Heart left ventricle (tissue), 13 donors: Measurements from ENCODE around the gene MRPS11.

Experiments used
- POLR2A ChIP-seq, 2 donors: fragments of 450-650 bp; IDR thresholded peaks; one replicate each; pipeline ENCODE4 v1.6.1; 2017; ENCODE audit warnings: antibody characterized with exemption in 2 of 2, mild to moderate bottlenecking in 2 of 2, moderate library complexity in 2 of 2
- TF ChIP-seq, protein P1 (sequence below), 12 donors: fragments of 200-600 bp; sonication (generic) in 4 of 12; IDR thresholded peaks; one replicate each; pipeline versions ENCODE4 v1.5.0 to v1.8.0; 2018 to 2022; ENCODE audit warnings: antibody characterized with exemption in 12 of 12, mild to moderate bottlenecking in 5 of 12
- donor health status: ischemic (EF 13 %, LVEDD 7.1; RV severe dilation, severe dysfunction).
- donor health status: DM: no; HTN: yes; CAD: no.
- donor health status: DM: no; HTN: no; CAD: no.
- donor health status: ischemic (EF 25% LVEDD 6.9; RV normal size, moderate dysfunction).
- donor health status: ischemic (EF 25% LVEDD 5.7; RV mildly dilated, moderate dysfunction).
- donor health status: ischemic (EF 35%, LVEDD 5.7; RV mildly dilated, moderate dysfunction).
- donor health status: nonischemic (EF 11% LVEDD 7.7; RV severe dilation, severe dysfunction).
- donor health status: DM: yes; HTN: yes; CAD: no.
- donor health status: PGD.
- donor health status: ischemic (EF 29% LVEDD 5.4; RV normal size, mild dysfunction).
- donor health status: nonischemic (EF 23%, LVEDD 6.1; RV moderate dilation, normal function).

DNA sequence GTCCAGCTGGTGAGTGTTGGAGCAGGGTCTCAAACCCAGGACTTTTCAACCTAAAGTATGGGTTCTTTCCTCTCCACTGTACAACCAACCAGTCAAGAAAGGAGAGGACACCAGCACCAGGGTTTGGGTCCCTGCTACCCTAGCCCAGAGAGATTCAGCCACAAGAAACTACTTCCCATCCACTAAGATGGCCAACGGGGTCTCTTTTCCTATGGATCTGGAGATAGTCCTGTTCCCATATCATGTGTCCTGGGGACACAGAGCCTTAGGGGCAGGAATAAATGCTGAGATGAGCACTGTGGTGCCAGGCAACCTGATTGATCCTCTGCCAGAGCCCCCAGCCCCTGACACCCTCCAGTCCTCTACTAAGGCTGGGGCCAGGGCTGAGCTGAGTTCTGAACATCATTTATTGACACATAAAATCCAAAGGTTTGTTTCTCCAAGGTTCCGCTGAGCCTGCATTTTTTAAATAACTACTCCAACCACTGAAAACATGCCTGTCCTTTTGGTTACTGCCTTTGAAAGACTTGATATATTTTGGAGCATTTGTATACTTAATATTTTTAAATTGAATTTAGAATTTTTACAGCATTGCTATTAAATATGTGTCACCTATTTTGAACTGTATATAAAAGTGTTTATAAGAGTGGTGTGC is 26.3 kb upstream of the MRPS11 start:
- TF ChIP-seq, protein P1, sequence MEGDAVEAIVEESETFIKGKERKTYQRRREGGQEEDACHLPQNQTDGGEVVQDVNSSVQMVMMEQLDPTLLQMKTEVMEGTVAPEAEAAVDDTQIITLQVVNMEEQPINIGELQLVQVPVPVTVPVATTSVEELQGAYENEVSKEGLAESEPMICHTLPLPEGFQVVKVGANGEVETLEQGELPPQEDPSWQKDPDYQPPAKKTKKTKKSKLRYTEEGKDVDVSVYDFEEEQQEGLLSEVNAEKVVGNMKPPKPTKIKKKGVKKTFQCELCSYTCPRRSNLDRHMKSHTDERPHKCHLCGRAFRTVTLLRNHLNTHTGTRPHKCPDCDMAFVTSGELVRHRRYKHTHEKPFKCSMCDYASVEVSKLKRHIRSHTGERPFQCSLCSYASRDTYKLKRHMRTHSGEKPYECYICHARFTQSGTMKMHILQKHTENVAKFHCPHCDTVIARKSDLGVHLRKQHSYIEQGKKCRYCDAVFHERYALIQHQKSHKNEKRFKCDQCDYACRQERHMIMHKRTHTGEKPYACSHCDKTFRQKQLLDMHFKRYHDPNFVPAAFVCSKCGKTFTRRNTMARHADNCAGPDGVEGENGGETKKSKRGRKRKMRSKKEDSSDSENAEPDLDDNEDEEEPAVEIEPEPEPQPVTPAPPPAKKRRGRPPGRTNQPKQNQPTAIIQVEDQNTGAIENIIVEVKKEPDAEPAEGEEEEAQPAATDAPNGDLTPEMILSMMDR (IDR thresholded peaks at IDR 0.05): no peak
- TF ChIP-seq POLR2A (IDR thresholded peaks at IDR 0.05): no peak
